Neutrophil (primary cell): ENCODE measurements around the gene CILP2.
A peak's percentile ranks its signal among the peaks of the same experiment; 100 is the strongest.

Experiments used
- H3K27ac ChIP-seq: fragments of 200-600 bp; sonication (generic); 2 replicates; pipeline ENCODE4 v1.5.1; 2016; ENCODE audit warnings: mild to moderate bottlenecking, moderate library complexity
- H3K27me3 ChIP-seq: fragments of 200-600 bp; sonication (generic); 2 replicates; pipeline ENCODE4 v1.6.0; 2016; ENCODE audit warnings: mild to moderate bottlenecking
- H3K36me3 ChIP-seq: fragments of 200-600 bp; sonication (generic); 2 replicates; pipeline ENCODE4 v1.5.1; 2017
- H3K4me1 ChIP-seq, 2 experiments: fragments of 200-600 bp in 1 of 2; sonication (generic) in 1 of 2; 1 replicate in 1 of 2; 2 replicates in 1 of 2; pipeline versions ENCODE4 v1.5.1 to v1.6.1; 2013 to 2016; ENCODE audit warnings: low read depth in 1 of 2, low read length in 1 of 2, mild to moderate bottlenecking in 1 of 2, moderate library complexity in 1 of 2; ENCODE audit not compliant: control insufficient read depth in 1 of 2, insufficient read depth in 1 of 2
- H3K4me3 ChIP-seq, 2 experiments: fragments of 200-600 bp in 1 of 2; sonication (generic) in 1 of 2; 1 replicate in 1 of 2; 2 replicates in 1 of 2; pipeline ENCODE4 v1.5.1; 2013 to 2016; ENCODE audit warnings: low read depth in 1 of 2, low read length in 1 of 2, mild to moderate bottlenecking in 1 of 2, moderate library complexity in 1 of 2
- H3K9me3 ChIP-seq: fragments of 200-600 bp; sonication (generic); 2 replicates; pipeline ENCODE4 v1.5.1; 2016
- CTCF ChIP-seq: fragments of 200-600 bp; sonication (generic); IDR thresholded peaks from 2 replicates; pipeline ENCODE4 v1.5.1; 2016; ENCODE audit warnings: antibody characterized with exemption

CILP2 gene

GRCh38 chr19:19538061-19538784 lies at the start of gene CILP2:
CILP2 (plus strand) TSS chr19:19538265; CDS start chr19:19538350, 85 bp downstream.
- Histone ChIP-seq H3K36me3 (no peaks in the 10 kb centered on the region), H3K4me3 (no peak within 1 kb of the TSS), H3K9me3 (no peaks in the 10 kb centered on the region), H3K4me1 (peaks cover 42 to 45% of the 10 kb centered on the region in 2 experiments), H3K27me3 (peaks cover 52% of the 10 kb centered on the region), H3K27ac (no peak within 1 kb of the TSS)
- TF ChIP-seq CTCF, result no peak

GRCh38 chr19:19488875-19489690 lies 49.0 kb upstream of the CILP2 start:
- Histone ChIP-seq H3K27me3 (no peaks in the 10 kb centered on the region), H3K4me1 (peaks cover 60 to 64% of the 10 kb centered on the region in 2 experiments), H3K9me3 (no peaks in the 10 kb centered on the region), H3K27ac (peak overlapping the region; percentile 86), H3K36me3 (peaks cover 49% of the 10 kb centered on the region), H3K4me3 (peak overlapping the region; percentile 33 to 43)
- TF ChIP-seq CTCF, result no peak

GRCh38 chr19:19489804-19490204 lies 48.3 kb upstream of the CILP2 start:
- H3K27me3 ChIP-seq, result no peaks in the 10 kb centered on the region
- H3K4me1 ChIP-seq, result peaks cover 57 to 60% of the 10 kb centered on the region in 2 experiments
- H3K9me3 ChIP-seq, result no peaks in the 10 kb centered on the region
- peak overlapping the region; percentile 33 to 43 for H3K4me3 ChIP-seq
- TF ChIP-seq CTCF, result no peak
- H3K27ac ChIP-seq, result peak overlapping the region; percentile 86
- H3K36me3 ChIP-seq, result peaks cover 56% of the 10 kb centered on the region

- H3K36me3 ChIP-seq, result peaks cover 60% of the 10 kb centered on the region
- peak overlapping the region; percentile 86 for H3K27ac ChIP-seq
- H3K4me3 ChIP-seq, result peak overlapping the region; percentile 33 to 43
- no peaks in the 10 kb centered on the region for H3K27me3 ChIP-seq
- no peaks in the 10 kb centered on the region for H3K9me3 ChIP-seq
- H3K4me1 ChIP-seq, result peaks cover 51 to 54% of the 10 kb centered on the region in 2 experiments
- peak; percentile 83 for TF ChIP-seq CTCF
These were observed 47.7 kb upstream of the CILP2 start for GRCh38 chr19:19490214-19490968.

GRCh38 chr19:19491321-19492025 lies 46.6 kb upstream of the CILP2 start:
- Histone ChIP-seq H3K27ac (no peak overlapping the region), H3K36me3 (peaks cover 65% of the 10 kb centered on the region), H3K9me3 (no peaks in the 10 kb centered on the region), H3K4me3 (no peak overlapping the region), H3K27me3 (no peaks in the 10 kb centered on the region), H3K4me1 (peaks cover 43% of the 10 kb centered on the region in 2 experiments)
- TF ChIP-seq CTCF, result no peak
